H1 (cell line): ENCODE measurements around the gene CBLB. TPM values are rescaled to one million over a fixed set of nuclear protein-coding genes. Genes with fewer than 3 reads are reported as not detected.

Experiments used
- CTCF ChIA-PET: fragments of 300-600 bp; sonication (Branson Sonifier 250); formaldehyde crosslinking; loops from one replicate; lab custom pipeline; 2021; ENCODE audit not compliant: partially characterized antibody; lab: Charles Lee
- POLR2A ChIA-PET: fragments of 300-600 bp; sonication (Branson Sonifier 250); formaldehyde crosslinking; loops from one replicate; lab custom pipeline; 2021; ENCODE audit warnings: inconsistent platforms; ENCODE audit not compliant: partially characterized antibody; lab: Charles Lee
- DNase-seq, 2 experiments: peaks; one replicate each; pipeline versions ENCODE4 v3.0.0 to v3.0.0-alpha.2; 2010 to 2022; ENCODE audit warnings: low spot score in 2 of 2, low read depth in 1 of 2, mixed read lengths in 1 of 2
- FAIRE-seq: peaks from 2 replicates; lab custom pipeline; 2011; peaks lifted over from hg19 to GRCh38; lab: Jason Lieb, UNC
- H2AFZ ChIP-seq: 2 replicates; pipeline ENCODE4 v1.8.1; 2012; ENCODE audit warnings: low read length, inconsistent platforms
- H2AK5ac ChIP-seq: 2 replicates; pipeline ENCODE4 v1.6.1; 2013; ENCODE audit warnings: low read depth, low read length
- H2BK120ac ChIP-seq: replicated peaks from 2 replicates; pipeline ENCODE3; 2013; ENCODE audit warnings: low read depth, low read length, inconsistent platforms
- H2BK12ac ChIP-seq: 2 replicates; pipeline ENCODE4 v1.6.1; 2013; ENCODE audit warnings: low read depth, low read length
- H2BK15ac ChIP-seq: 2 replicates; pipeline ENCODE4 v1.6.1; 2013; ENCODE audit warnings: low read length
- H2BK20ac ChIP-seq: 2 replicates; pipeline ENCODE4 v1.6.1; 2013; ENCODE audit warnings: low read length
- H2BK5ac ChIP-seq: 2 replicates; pipeline ENCODE4 v1.6.1; 2013; ENCODE audit warnings: low read depth, low read length
- H3K14ac ChIP-seq: 2 replicates; pipeline ENCODE4 v1.6.1; 2013; ENCODE audit warnings: inconsistent platforms; ENCODE audit not compliant: insufficient read length
- H3K18ac ChIP-seq: 2 replicates; pipeline ENCODE4 v1.6.1; 2013; ENCODE audit warnings: low read length; ENCODE audit errors: extremely low read depth
- H3K23ac ChIP-seq: 2 replicates; pipeline ENCODE4 v1.6.1; 2013; ENCODE audit warnings: inconsistent platforms; ENCODE audit not compliant: insufficient read length
- H3K23me2 ChIP-seq: 2 replicates; pipeline ENCODE4 v1.6.1; 2013; ENCODE audit warnings: low read depth, low read length
- H3K27ac ChIP-seq: 2 replicates; pipeline ENCODE4 v1.6.1; 2011; ENCODE audit warnings: low read depth, low read length, inconsistent platforms
- H3K27me3 ChIP-seq, 4 experiments: replicated peaks in 1 of 4; 1 replicate in 1 of 4; 2 replicates in 3 of 4; pipeline versions ENCODE4 v1.6.1 to v1.8.1; 2011 to 2013; ENCODE audit warnings: low read length in 3 of 4, mild to moderate bottlenecking in 3 of 4, inconsistent platforms in 2 of 4, mixed read lengths in 2 of 4, moderate library complexity in 1 of 4; ENCODE audit not compliant: control insufficient read depth in 3 of 4, insufficient read depth in 3 of 4; ENCODE audit errors: extremely low read depth in 1 of 4
- H3K36me3 ChIP-seq, 4 experiments: 2 replicates each; pipeline versions ENCODE4 v1.6.1 to v1.8.1; 2011 to 2013; ENCODE audit warnings: mild to moderate bottlenecking in 4 of 4, low read length in 3 of 4, moderate library complexity in 2 of 4, control low read depth in 1 of 4, inconsistent platforms in 1 of 4; ENCODE audit not compliant: insufficient read depth in 4 of 4, control insufficient read depth in 2 of 4
- H3K4ac ChIP-seq: replicated peaks from 2 replicates; pipeline ENCODE3; 2013; ENCODE audit warnings: low read length, low read depth, mixed read lengths, inconsistent platforms; ENCODE audit not compliant: insufficient read length
- H3K4me1 ChIP-seq, 4 experiments: replicated peaks in 1 of 4; 1 replicate in 1 of 4; 2 replicates in 3 of 4; pipeline versions ENCODE4 v1.6.1 to v1.8.1; 2011 to 2013; ENCODE audit warnings: low read length in 3 of 4, inconsistent platforms in 2 of 4, mixed read lengths in 1 of 4; ENCODE audit not compliant: insufficient read depth in 4 of 4, control insufficient read depth in 3 of 4
- H3K4me2 ChIP-seq, 2 experiments: 2 replicates each; pipeline versions ENCODE4 v1.6.1 to v1.8.1; 2011 to 2013; ENCODE audit warnings: low read depth in 2 of 2, low read length in 2 of 2, control low read depth in 1 of 2, inconsistent platforms in 1 of 2, mild to moderate bottlenecking in 1 of 2; ENCODE audit not compliant: insufficient read depth in 1 of 2
- H3K4me3 ChIP-seq, 4 experiments: fragments of 200-600, 300-600 bp in 1 of 4; sonication (generic), shearing (Covaris generic), sonication (Bioruptor Twin) in 1 of 4; 2 replicates each; pipeline versions ENCODE4 v1.5.1 to v1.8.1; 2011 to 2016; ENCODE audit warnings: low read length in 4 of 4, low read depth in 3 of 4, control low read depth in 2 of 4, inconsistent platforms in 2 of 4, mild to moderate bottlenecking in 2 of 4, mixed read lengths in 1 of 4, moderate library complexity in 1 of 4; ENCODE audit not compliant: insufficient read depth in 2 of 4; ENCODE audit errors: extremely low read depth in 1 of 4
- H3K56ac ChIP-seq: replicated peaks from 2 replicates; pipeline ENCODE3; 2013; ENCODE audit warnings: low read depth, mild to moderate bottlenecking, mixed read lengths, low read length, inconsistent platforms; ENCODE audit not compliant: insufficient read length
- H3K79me1 ChIP-seq: 2 replicates; pipeline ENCODE4 v1.6.1; 2013; ENCODE audit warnings: low read depth, low read length, control low read depth
- H3K79me2 ChIP-seq, 2 experiments: 2 replicates each; pipeline versions ENCODE4 v1.6.1 to v1.8.1; 2012 to 2013; ENCODE audit warnings: low read length in 2 of 2, mild to moderate bottlenecking in 2 of 2, inconsistent platforms in 1 of 2; ENCODE audit not compliant: insufficient read depth in 2 of 2, control insufficient read depth in 1 of 2
- H3K9ac ChIP-seq, 4 experiments: replicated peaks in 1 of 4; 1 replicate in 1 of 4; 2 replicates in 3 of 4; pipeline versions ENCODE4 v1.6.1 to v1.8.1; 2011 to 2013; ENCODE audit warnings: low read depth in 3 of 4, low read length in 3 of 4, control low read depth in 2 of 4, mild to moderate bottlenecking in 2 of 4, moderate library complexity in 2 of 4, inconsistent platforms in 1 of 4; ENCODE audit errors: extremely low read depth in 1 of 4
- H3K9me3 ChIP-seq, 2 experiments: 2 replicates each; pipeline versions ENCODE4 v1.6.1 to v1.8.1; 2012 to 2013; ENCODE audit warnings: mild to moderate bottlenecking in 2 of 2, moderate library complexity in 2 of 2, control low read depth in 1 of 2, inconsistent platforms in 1 of 2, low read depth in 1 of 2, low read length in 1 of 2, mixed read lengths in 1 of 2; ENCODE audit not compliant: insufficient read depth in 2 of 2
- H4K20me1 ChIP-seq, 2 experiments: replicated peaks in 1 of 2; 2 replicates each; pipeline versions ENCODE3 to v1.8.1; 2011 to 2013; ENCODE audit warnings: inconsistent platforms in 2 of 2, low read length in 2 of 2, mild to moderate bottlenecking in 1 of 2; ENCODE audit not compliant: insufficient read depth in 2 of 2, control insufficient read depth in 1 of 2
- H4K5ac ChIP-seq: 2 replicates; pipeline ENCODE4 v1.6.1; 2013; ENCODE audit warnings: low read length, low read depth, mixed read lengths, inconsistent platforms; ENCODE audit not compliant: insufficient read length
- H4K8ac ChIP-seq: 2 replicates; pipeline ENCODE4 v1.8.0; 2013; ENCODE audit warnings: mild to moderate bottlenecking, moderate library complexity, low read length, inconsistent platforms; ENCODE audit not compliant: insufficient read depth; ENCODE audit errors: extremely low read depth
- H4K91ac ChIP-seq: replicated peaks from 2 replicates; pipeline ENCODE3; 2013; ENCODE audit warnings: low read length, mixed read lengths, inconsistent platforms; ENCODE audit not compliant: insufficient read length
- ATF3 ChIP-seq: IDR thresholded peaks from 2 replicates; pipeline ENCODE4 v1.6.1; 2011; ENCODE audit warnings: low read depth, mild to moderate bottlenecking, low read length; ENCODE audit not compliant: insufficient read depth
- CBX8 ChIP-seq: fragments of 300-800, 300-1000 bp; sonication (generic); IDR thresholded peaks from 2 replicates; pipeline ENCODE4 v1.7.1; 2016; ENCODE audit warnings: low read depth, low read length, borderline replicate concordance
- CHD2 ChIP-seq: IDR thresholded peaks from 2 replicates; pipeline ENCODE4 v1.6.1; 2012; ENCODE audit warnings: low read length, improper control_type of control experiment
- CREB1 ChIP-seq: IDR thresholded peaks from 2 replicates; pipeline ENCODE4 v1.6.1; 2012; ENCODE audit warnings: inconsistent platforms
- EZH2 ChIP-seq: fragments of 200-600 bp; sonication (generic); IDR thresholded peaks from 2 replicates; pipeline ENCODE4 v1.7.1; 2012; ENCODE audit warnings: low read depth, mild to moderate bottlenecking, moderate library complexity, low read length, inconsistent platforms; ENCODE audit not compliant: severe bottlenecking
- JUN ChIP-seq: IDR thresholded peaks from 2 replicates; pipeline ENCODE4 v1.6.1; 2011; ENCODE audit warnings: low read depth, mild to moderate bottlenecking, improper control_type of control experiment, low read length
- POLR2A ChIP-seq, 2 experiments: IDR thresholded peaks; 1 replicate in 1 of 2; 2 replicates in 1 of 2; pipeline ENCODE4 v1.6.1; 2011; ENCODE audit warnings: low read depth in 2 of 2, low read length in 2 of 2, mild to moderate bottlenecking in 2 of 2; ENCODE audit errors: control extremely low read depth in 1 of 2
- RFX5 ChIP-seq: IDR thresholded peaks from 2 replicates; pipeline ENCODE4 v1.6.1; 2011; ENCODE audit warnings: low read depth, low read length, improper control_type of control experiment, borderline replicate concordance
- SAP30 ChIP-seq: fragments of 300-600 bp; sonication (generic); IDR thresholded peaks from 2 replicates; pipeline ENCODE4 v1.7.1; 2012; ENCODE audit warnings: low read length, moderate library complexity, mild to moderate bottlenecking, inconsistent platforms; ENCODE audit not compliant: insufficient read depth, insufficient replicate concordance
- SP2 ChIP-seq: IDR thresholded peaks from 2 replicates; pipeline ENCODE4 v1.6.1; 2012; ENCODE audit warnings: mild to moderate bottlenecking, low read length, inconsistent platforms
- WGBS, 2 experiments: shearing (Covaris generic) in 1 of 2; methylation state at CpG; one replicate each; pipeline versions ENCODE4 v1.1.6 to v1.1.7; 2013 to 2015; ENCODE audit warnings: low lambda C conversion rate in 2 of 2, mixed read lengths in 2 of 2, inconsistent platforms in 1 of 2, low coverage in 1 of 2, missing lambda C conversion rate in 1 of 2; ENCODE audit not compliant: insufficient replicate concordance in 2 of 2, insufficient coverage in 1 of 2, insufficient read length in 1 of 2; ENCODE audit errors: extremely low coverage in 1 of 2, missing lambda C conversion rate in 1 of 2; 5-methylcytosine and 5-hydroxymethylcytosine counted together
- polyA plus RNA-seq, 7 experiments: library from polyadenylated mRNA; depleted of rRNA in 3 of 7; stranded (reverse) in 5 of 7; unstranded in 2 of 7; fragments of >200 nt in 5 of 7; fragments of 200-250 nt in 2 of 7; gene quantifications; 1 replicate in 5 of 7; 2 replicates in 1 of 7; 4 replicates in 1 of 7; pipeline versions ENCODE4 v1.2.1 to v1.2.3, GENCODE V29; 2011 to 2013; ENCODE audit warnings: missing spikeins in 2 of 7, mixed read lengths in 2 of 7
- total RNA-seq: library from RNA; stranded (reverse); fragmentation: NEBNext Ultra II Directional; extraction: Animal tissue kit (Norgen Biotek cat#: 25700); gene quantifications from 2 replicates; pipeline ENCODE4 v1.2.1, GENCODE V29; 2021

The CBLB gene
- total and polyA plus RNA-seq, 2 of the 8 experiments (the other 6 are each of a cell fraction or from before 2014, with no cell fraction given), result 14.5 to 26.0 TPM

GRCh38 chr3:105688821-105689220 is 180.0 kb downstream of the CBLB start:
- 95% methylated on average over 1 of the region's 1 CpG; no CpG with 5 or more reads in 1 of the 2 experiments for WGBS, 2 experiments
- Histone ChIP-seq H3K79me1 (no peaks in the 10 kb centered on the region), H2BK120ac (no peak overlapping the region), H3K9ac (no peak overlapping the region), H3K23ac (no peak overlapping the region), H2BK5ac (no peak overlapping the region), H2AFZ (no peak overlapping the region), H3K27me3 (no peaks in the 10 kb centered on the region), H3K56ac (no peak overlapping the region), H4K8ac (no peak overlapping the region), H2AK5ac (no peak overlapping the region), H3K27ac (no peak overlapping the region), H2BK15ac (no peak overlapping the region), H3K79me2 (no peaks in the 10 kb centered on the region), H3K4me1 (no peaks in the 10 kb centered on the region), H3K4ac (no peak overlapping the region), H3K9me3 (no peaks in the 10 kb centered on the region), H2BK20ac (no peak overlapping the region), H3K23me2 (no peaks in the 10 kb centered on the region), H4K5ac (no peak overlapping the region), H2BK12ac (no peak overlapping the region), H3K18ac (no peak overlapping the region), H3K4me3 (no peak overlapping the region), H4K20me1 (no peaks in the 10 kb centered on the region), H3K36me3 (peaks cover 0 to 22% (median 4%) of the 10 kb centered on the region in 4 experiments; a peak in 3 of 8 replicates), H4K91ac (no peak overlapping the region), H3K4me2 (no peak overlapping the region), H3K14ac (no peak overlapping the region)
- ChIA-PET POLR2A (no interaction called here), CTCF (interaction anchor here (2.9 kb wide), 1 partner anchor 921 kb away, joined by 12 read pairs; no protein-coding TSS in a partner anchor)
- no peak for DNase-seq
- FAIRE-seq, result no peak
- TF ChIP-seq CREB1 (no peak), ATF3 (no peak), SP2 (no peak), CBX8 (no peak), POLR2A (IDR thresholded peaks at IDR 0.05; ENCODE audit: control extremely low read depth in 1 of 2, low read depth in 2 of 2, low read length in 2 of 2) (no peak), SAP30 (no peak), EZH2 (no peak), RFX5 (no peak), JUN (no peak), CHD2 (no peak)
